ENCODE measurements around the gene HYDIN. TPM values are rescaled to one million over a fixed set of nuclear protein-coding genes. Genes with fewer than 3 reads are reported as not detected.

Gene HYDIN
- 1 to 10 TPM in 9 of 12 donors, under 1 TPM in 1, not detected in 2; 0.96 to 4.7 (median 2.6) TPM for polyA plus RNA-seq (ENCODE audit: insufficient read length in 12 of 12)
- long read RNA-seq, donor 1, partial matches to known transcripts: 0 of 1 reads
- long read RNA-seq, donor 1, other reads (novel, unspliced or antisense): 0 of 1 reads
- long read RNA-seq, donor 2: 0 reads
- long read RNA-seq, donor 3: 0 reads
- long read RNA-seq, donor 4: 0 reads
- long read RNA-seq, donor 5: 0 reads
- long read RNA-seq, donor 6: 0 reads
- long read RNA-seq, donor 7: 0 reads
- long read RNA-seq, donor 8: 0 reads
- long read RNA-seq, donor 9: 0 reads
- long read RNA-seq, donor 10: 0 reads
- long read RNA-seq, donor 11: 0 reads

DNA sequence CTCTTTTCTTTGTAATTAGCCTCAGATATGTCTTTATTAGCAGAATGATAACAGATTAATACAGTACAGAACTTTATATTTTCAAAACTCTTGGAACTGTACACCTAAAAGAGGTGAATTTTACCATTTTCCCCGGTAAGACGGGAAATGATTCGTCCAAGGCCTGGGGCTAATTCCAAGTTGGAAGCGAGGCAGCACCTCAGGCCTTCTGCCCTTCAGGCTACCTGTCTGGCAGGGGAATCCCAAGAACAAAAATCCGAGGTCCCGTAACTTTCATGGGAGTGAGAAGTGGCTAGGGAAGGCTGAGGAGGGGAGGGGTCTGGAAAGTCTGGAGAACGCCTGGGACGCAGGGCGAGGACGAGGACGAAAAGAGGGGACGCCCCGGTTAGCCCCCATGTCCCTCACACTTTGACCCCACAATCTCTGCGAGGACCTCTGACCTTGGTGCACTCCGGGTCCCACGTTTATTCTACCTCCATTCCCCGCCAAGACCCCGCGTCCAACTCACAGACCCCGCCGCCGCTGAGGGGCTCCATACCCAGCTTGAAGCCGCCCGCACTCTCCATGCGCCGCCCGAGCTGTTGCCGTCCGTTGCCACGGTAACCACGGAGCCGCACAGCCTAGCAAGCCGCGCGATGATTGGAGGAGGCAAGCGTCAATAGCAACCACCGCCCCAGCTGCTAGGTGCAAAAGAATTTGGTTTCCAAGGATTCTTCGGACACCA is at the start of gene HYDIN:
Gene HYDIN (minus strand): TSS at position 601 of the 724 bp plus-strand sequence. CDS start 43,827 bp downstream, outside the sequence.
- peak; percentile 19 for DNase-seq

DNA sequence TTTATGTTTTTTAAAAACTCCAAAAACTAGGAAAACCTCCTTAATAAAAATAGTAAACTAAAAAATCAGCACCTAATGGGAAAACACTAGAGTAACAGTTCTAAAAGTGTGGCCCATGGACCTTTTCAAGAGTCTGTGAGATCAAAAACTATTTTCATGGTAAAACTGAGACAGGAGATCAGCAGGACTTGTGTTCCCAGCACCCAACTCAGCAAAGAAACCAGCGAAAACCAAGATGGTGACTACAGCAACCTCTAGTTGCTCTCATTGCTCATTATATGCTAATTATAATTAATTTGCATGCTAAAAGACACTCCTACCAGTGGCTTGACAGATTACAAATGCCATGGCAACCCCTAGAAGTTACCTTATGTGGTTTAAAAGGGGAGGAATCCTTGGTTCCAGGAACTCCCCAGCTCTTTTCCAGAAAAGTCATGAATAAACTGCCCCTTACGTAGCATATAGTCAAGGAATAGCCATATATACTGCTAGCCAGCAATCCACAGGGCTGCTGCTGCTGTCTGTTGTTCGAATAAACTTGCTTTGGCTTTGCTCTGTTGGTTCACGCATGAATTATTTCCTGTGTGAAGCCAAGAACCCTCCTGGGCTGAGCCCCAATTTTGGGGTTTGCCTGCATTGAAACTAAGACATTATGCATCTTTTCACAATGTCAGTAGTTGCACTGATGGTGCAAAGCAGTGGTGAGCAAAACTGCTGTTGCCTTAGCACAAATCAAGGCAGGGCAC is 46.2 kb upstream of the HYDIN start:
- DNase-seq: no peak

DNA sequence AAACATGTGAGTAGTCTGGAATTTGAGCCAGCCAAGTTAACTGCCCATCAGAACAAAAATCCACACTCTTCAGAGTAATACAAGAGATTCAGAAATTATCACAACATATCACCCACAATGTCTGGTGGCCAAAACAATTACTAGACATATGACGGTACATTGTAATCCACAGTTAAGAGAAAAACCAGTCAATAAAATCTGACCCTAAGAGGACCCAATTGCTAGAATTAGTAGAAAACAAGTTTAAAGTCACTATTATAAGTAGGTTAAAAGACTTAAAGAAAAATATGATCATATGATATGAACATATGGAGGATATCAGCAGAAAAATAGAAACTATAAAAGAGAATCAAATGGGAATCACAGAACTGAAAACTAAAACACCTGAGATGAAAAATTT is 42.9 kb upstream of the HYDIN start:
- no peak for DNase-seq

DNA sequence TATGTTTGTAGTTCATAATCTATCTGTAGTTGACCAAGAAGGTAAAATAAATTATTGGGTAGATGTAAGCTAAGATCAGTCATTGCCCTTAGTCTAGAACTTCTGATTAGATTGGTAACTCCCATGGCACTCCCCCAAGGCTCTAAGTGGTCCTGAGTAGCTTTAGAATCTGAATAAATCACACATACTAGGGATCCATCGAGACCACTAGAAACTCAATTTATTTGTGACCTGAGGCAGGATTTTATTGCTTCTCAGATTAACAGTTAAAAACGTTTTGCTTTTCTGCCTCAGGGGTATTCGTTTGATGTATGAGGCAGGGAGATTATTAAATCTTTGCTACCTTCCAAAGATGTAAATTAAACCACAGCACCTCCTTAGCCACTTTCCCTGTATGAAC is 33.8 kb upstream of the HYDIN start:
- no peak for DNase-seq

DNA sequence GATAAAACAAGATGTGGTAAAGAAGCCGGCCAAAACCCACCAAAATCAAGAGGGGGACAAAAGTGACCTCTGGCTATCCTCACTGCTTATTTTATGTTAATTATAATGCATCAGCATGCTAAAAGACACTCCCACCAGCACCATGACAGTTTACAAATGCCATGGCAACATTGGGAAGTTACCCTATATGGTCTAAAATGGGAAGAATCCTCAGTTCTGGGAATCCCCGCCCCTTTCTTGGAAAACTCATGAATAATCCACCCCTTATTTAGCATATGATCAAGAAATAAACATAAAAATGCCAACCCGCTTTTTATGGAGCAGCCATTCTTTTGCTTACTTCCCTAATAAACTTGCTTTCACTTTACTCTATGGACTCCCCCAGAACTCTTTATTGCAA is 33.1 kb upstream of the HYDIN start:
- no peak for DNase-seq

DNA sequence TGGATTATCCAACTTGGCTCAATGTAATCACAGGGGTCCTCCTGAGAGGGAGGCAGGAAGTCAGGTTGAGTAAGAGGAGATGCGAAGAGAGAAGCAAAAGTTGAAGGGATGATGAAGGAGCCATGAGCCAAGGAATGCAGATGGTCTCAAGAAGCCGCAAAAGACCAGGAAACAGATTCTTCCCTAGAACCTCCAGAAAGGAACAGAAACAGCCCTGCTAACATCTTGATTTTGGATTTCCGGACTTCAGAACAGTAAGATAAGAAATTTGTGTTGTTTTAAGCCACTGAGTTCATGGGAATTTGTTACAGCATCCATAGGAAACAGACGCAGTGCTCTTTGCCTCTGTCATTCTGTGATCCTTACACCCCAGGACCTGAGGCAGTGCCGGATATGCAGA is 31.9 kb upstream of the HYDIN start:
- no peak for DNase-seq

DNA sequence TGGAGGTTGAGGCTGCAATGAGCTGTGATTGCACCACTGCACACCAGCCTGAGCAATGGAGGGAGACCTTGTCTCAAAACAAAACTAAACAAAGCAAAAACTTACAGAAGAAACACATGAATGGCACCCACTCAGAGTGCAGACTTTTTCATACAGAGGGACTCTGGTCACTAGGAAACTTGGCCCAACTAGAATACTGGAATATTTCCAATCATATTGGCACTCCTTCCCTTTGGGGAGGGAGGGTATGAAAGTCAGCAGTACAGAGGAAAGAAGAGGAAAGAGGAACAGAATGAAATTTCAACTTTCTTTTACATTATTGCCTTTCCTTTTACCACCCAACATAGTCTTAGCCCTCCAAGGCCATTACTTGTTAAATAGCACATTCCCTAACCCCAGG is 30.5 kb upstream of the HYDIN start:
- DNase-seq: no peak

DNA sequence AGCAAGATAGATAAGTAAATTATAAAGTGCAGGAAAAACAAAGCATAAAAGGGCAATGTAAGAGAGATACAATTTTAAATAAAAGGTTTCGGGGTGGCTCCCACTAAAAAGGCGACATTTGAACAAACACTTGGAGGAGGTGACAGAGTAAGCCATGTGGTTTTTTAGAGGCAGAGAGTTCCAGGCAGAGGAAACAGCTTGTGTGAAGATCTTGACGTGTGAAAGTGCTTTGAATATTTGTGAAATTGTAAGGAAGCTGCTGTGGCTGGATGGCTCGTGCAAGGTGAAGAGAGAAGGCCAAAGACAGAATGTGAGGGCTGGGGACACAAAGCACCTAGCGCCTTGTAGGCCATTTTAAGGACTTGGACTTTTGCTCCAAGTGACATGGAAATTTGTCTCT is 28.6 kb upstream of the HYDIN start:
- DNase-seq: no peak

DNA sequence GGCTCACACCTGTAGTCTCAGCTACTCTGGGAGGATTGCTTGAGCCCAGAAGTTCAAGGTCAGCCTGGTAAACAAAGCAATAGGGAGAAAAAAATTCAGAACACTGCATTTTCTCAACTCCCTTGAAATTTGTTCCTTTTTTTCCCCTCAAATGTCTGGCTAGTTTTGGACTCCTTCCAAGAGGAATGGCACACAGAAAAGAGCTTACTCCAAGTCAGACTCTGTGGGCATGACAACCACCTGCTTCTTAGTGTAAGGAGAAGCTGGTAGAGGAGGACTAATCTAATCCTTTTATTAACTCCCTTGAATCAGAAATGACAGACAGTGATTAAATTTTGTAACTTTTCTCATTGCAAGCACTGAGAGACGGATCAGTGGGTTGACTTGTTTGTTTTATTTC is 27.9 kb upstream of the HYDIN start:
- peak; percentile 5 for DNase-seq

DNA sequence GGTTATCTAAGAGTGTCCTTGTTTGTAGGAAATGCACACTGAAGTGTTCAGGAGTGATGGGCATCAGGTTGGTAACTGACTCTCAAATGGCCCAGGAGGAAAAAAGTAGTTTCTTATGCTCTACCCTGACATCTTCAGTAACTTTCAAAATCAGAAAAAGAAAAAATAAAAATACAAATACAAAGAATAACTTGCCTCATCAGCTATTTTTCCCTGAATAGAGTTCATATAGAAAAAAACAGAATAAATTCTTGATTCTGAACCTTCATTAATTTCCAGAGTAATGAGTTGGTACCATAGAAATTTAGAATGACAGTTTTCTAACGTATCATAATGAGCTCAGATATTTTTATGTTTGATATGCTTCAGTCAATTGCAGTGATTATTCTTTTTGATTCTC is 27.2 kb upstream of the HYDIN start:
- DNase-seq: no peak

DNA sequence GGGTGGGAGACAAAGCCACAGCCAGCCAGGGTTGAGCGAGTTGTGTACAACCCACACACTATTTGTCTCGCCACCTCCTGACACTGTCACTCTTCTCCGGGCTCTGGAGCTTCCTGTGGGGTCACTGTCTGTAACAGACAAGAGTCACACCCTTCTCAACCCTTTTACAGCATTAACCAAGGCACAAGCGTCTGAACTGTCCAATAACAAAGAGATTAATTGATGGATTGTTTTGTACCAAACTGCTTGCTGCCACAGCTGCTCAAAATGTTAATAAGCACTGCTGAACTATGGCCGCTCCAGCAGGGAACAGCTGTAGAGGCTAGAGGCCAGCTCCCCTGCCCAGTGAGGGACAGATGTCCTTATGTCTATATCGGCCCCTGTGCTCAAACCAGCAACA is 25.2 kb upstream of the HYDIN start:
- peak; percentile 43 for DNase-seq

DNA sequence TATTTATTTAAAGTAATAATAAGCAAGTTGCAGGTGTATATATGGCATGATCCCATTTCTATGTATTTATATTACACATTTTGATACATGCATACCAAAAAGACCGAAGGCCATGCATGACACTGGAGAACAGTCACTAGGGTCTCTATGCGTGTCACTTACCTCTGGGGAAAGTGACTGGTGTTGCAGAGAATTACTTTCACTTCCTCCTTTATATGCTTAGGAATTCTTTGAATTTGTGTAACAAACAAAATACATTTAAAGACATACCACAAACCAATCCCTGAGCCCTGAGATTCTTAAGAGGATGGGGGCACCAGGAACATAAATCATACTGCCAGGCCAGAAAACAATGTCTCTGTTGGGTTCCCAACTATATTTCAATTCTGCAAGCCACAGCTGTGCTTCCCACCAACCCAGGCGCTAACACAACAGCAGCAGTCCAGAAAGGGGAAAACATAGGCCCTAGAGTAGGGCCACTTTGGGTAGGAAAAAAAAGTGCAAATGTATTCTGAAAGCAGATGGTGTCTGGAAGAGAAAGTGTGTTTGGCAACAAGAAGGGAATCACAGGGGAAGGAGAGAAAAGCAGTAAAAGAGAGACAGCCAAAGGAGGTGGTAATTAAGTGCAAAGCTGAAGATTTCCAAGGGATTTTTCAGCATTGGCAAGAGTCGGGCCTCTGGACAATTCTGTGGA is 24.5 kb upstream of the HYDIN start:
- peak; percentile 76 for DNase-seq

DNA sequence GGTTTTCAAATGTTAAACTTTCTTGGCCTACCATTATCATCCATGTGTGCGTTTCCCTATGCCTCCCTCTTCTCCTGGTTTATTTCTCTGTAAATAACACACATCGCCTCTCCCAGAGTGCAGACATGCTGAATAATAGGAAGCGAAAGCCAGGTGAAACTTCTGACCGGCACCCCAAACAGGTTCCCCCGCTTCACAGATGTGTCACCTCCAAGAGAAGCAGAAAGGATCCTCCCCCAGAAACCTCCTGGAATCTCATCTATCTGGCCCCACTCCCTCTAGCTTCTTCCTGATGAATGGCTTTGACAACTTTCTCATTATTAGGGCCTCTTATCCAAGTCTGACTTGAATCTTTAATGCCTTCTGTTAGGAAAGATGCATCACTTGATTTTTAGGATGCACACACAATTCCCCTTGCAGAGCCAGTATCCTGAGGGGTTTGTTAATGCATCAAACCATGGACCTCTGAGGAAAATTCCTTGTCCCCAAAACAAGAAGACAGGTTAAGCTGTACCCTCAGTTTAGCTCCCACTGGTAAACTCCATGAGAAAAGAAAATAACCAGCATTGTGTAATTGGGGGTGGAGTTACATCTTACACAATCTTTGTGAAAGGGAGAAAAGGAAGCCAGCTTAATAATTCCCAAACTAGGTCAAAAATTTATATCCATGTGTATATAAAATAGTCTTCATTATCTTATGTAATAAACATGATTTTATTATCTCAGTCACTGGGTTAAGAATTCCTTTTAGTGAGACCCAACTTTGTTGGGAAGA is 20.1 kb upstream of the HYDIN start:
- DNase-seq: no peak

DNA sequence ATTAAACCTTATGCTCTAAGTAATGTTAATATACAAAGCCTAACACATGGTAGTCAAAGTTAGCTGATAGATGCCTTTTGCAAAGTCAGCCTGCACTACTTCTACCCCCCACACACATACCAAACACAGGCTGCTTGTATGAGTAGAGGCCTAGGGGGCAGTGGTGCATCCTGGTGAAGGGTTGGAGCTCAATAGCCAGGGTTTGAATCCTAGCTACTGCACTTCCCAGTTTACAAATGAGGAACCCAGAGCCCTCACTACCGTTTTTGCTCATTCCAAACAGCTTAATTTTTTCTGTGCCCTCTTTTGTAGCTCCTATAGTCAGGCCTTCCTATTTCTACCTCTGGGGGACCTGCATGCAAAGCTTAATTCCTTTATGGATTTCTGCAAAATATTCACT is 18.9 kb upstream of the HYDIN start:
- DNase-seq: no peak

DNA sequence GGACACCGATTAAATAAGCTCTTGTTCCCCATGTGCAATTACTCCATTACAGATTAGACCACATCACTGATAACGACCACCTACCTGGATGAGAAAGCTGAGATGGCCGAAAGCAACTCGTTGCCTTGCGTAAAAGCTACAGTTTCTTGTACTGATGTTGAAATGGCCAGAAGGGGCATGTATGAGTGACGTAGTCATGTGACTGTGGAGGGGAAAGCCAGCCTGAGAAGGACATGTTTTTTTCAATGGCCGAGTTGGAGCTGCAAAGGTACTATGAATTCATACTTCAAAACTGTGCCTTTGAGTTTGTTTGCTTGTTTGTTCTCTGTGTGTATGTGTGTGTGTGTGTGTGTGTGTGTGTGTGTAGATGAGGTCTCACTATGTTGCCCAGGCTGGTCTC is 17.0 kb upstream of the HYDIN start:
- DNase-seq: no peak

DNA sequence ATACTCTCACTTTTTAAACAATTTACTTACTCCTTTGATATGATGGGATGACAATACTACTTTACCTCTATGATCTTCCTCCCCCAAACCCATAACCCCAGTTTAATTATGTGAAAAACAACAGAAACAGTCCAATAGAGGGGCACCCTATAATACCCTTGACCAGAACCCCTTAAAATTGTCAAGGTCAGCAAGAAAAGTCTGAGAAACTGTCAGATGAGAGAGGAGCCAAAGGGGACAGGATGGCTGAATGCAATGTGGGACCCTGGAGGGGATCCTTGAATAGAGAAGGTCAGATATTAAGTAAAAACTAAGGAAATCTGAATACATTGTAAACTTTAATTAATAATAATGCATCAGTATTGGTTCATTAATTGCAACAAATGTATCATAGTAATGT is 15.8 kb upstream of the HYDIN start:
- DNase-seq: no peak

DNA sequence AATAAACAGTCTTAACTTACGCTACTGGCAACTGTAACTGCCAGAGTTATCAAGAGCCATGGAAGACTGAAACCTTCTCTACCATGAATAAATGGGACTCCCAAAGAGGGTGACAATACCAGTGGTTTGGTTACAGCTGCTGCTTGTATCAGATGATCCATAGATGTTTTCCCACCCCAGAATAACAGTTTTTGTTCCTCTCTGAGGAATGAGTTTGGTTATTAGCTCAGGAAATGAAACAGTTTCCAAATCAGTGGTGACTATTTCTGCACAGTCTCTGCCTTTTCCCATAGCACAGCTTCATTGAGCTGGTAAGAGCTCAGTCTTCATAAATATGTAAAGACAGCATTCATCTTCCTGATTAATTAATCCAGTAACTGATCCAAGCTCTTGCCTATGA is 14.0 kb upstream of the HYDIN start:
- no peak for DNase-seq

DNA sequence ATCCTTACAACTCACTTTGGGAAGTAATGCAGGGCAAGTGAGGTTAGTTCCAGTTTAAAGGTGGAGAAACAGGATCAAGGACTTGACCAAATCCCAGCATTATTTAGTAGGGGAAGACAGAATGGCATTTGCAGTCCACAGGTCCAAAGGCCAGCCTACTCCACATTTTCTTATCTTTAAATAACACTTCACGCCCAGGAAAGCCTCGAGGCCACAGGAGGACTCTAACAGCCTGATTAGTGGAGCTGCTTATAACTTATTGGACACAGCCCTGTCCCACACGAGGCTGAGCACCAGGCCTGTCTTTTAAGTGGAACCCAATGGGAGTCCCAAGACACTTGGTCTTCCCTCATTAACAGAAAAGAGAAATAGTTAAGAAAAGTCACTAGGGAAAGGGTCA is 12.1 kb upstream of the HYDIN start:
- no peak for DNase-seq

DNA sequence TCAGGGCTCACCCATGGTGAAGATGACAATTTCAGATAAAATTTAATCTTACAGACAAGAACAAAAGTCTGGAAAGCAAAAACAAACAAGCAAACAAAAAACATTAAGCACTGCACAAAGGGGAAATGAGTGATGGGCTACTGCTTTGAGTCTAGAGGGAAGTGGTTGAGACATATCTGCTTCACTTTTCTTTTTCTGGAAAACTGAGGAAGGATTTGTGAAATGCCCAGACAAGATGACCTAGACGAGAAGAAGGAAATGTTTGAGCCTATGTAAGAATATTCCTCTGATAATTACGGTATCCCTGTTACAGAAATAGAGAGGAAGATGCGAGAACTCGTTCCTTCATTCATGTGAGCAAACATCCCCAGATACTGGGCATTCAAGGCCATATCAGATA is 11.5 kb upstream of the HYDIN start:
- DNase-seq: no peak

DNA sequence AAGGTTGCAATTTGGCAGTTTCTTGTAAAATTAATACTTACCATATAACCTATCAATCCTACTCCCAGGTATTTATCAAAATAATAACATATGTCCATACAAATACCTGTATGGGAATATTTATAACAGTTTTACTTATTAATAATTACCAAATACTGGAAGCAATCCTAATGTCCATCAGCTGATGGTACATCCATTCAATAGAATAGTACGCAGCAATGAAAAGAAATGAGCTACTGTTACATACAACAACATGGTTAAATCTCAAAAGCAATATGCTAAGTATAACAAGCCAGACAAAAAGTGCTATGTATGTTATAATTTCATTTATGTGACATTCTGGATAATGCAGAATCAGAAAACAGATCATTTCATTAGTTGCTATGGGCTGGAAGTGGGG is 1.2 kb downstream of the HYDIN start:
- DNase-seq: no peak
